ENCODE data around the gene P2RX1. TPM values are rescaled to one million over a fixed set of nuclear protein-coding genes. Genes with fewer than 3 reads are reported as not detected.

The P2RX1 gene
- total RNA-seq, 1 donor from 2014 or later: 4.2 TPM

DNA sequence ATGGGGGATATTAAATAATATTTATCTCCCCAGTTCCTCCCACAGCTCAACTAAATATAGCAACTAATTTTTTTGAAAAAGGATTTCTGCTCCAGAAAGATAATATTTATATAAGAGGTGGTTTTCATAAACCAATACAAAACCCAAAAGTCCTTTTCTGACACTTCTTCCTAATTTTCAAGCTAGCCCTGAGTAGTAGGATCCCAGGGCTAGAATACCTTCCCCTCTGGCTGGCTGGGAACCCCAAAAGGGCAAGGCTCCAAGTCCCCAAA is 46.6 kb upstream of the P2RX1 start:
- no peak for DNase-seq (ENCODE audit: extremely low spot score in 2 of 2)
- no peak overlapping the region for H3K27ac ChIP-seq
- no peaks in the 10 kb centered on the region for H3K27me3 ChIP-seq
- peak overlapping the region in 1 of 2 donors; percentile 45 for H3K4me3 ChIP-seq
- H3K9me3 ChIP-seq: no peaks in the 10 kb centered on the region
- TF ChIP-seq, protein P1, sequence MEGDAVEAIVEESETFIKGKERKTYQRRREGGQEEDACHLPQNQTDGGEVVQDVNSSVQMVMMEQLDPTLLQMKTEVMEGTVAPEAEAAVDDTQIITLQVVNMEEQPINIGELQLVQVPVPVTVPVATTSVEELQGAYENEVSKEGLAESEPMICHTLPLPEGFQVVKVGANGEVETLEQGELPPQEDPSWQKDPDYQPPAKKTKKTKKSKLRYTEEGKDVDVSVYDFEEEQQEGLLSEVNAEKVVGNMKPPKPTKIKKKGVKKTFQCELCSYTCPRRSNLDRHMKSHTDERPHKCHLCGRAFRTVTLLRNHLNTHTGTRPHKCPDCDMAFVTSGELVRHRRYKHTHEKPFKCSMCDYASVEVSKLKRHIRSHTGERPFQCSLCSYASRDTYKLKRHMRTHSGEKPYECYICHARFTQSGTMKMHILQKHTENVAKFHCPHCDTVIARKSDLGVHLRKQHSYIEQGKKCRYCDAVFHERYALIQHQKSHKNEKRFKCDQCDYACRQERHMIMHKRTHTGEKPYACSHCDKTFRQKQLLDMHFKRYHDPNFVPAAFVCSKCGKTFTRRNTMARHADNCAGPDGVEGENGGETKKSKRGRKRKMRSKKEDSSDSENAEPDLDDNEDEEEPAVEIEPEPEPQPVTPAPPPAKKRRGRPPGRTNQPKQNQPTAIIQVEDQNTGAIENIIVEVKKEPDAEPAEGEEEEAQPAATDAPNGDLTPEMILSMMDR (IDR thresholded peaks at IDR 0.05): no peak
- TF ChIP-seq POLR2AphosphoS5 (IDR thresholded peaks at IDR 0.05; ENCODE audit: insufficient read depth in 1 of 2, low read depth in 1 of 2) (no peak), POLR2A (IDR thresholded peaks at IDR 0.05) (no peak)
- no peaks in the 10 kb centered on the region for H3K36me3 ChIP-seq
- intact Hi-C loops (cut with DNase I): no loop called here
- peaks cover 18% of the 10 kb centered on the region for H3K4me1 ChIP-seq

DNA sequence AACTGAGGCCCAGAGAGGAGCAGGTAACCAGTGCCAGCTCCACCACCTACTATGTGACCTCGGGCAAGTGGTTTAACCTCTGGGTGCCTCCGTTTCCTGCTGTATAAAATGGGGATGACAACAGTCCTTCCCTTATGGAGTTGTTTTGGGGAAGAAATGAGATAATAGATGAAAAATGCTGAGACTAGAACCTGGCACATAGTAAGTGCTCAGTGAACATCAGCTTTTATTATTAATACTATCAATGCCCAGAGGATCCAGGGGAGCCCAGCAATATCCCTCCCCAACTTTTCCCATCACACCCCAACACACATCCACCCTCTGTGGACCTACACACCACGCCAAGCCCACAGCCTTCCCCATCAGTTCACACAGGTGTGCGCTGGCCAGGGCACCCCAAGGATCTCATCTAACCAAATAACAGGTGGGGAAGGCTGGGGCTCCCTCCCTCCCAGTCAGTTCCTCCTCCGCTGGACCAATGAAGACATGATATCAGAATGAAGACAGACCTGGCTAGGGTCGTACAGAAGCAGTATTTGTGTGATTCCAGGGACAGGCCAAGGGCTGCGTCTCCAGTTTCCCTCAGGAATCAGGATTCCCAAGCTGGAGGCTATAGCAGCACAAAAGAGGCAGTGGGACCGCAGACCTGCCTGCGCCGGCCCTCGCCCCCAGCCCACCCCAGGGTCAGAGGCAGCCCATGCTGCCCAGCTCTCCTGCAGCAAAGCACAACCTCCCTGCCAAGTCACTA is 46.1 kb upstream of the P2RX1 start:
- Histone ChIP-seq H3K27me3 (no peaks in the 10 kb centered on the region), H3K4me1 (peaks cover 18% of the 10 kb centered on the region)

DNA sequence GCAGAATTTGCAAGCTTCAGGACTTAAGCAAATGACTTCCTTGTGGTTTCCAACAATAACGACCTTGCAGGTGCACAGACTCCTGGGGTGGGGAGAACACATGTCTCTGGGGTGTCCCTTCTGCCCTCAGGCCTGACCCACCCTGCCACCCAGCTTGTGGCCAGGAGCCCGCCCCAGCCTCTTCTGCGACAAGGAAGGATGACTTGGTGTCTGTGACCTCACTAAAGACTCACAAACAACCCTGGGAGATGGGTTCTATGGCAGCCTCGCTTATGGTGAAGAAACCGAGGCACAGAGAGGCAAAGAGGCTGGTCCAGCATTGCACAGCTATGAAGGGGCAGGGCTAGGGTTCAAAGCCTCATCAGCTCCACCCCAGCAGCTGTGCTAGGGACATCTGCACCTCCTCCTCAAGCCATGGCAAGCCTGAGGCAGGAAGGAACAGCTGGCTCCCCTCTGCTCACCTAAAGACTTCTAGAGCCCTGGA is 45.3 kb upstream of the P2RX1 start:
- H3K27me3 ChIP-seq: no peaks in the 10 kb centered on the region
- H3K9me3 ChIP-seq: no peaks in the 10 kb centered on the region
- peaks cover 18% of the 10 kb centered on the region for H3K4me1 ChIP-seq
- no peak overlapping the region for H3K4me3 ChIP-seq
- no peak for DNase-seq (ENCODE audit: extremely low spot score in 2 of 2)
- no peaks in the 10 kb centered on the region for H3K36me3 ChIP-seq
- no peak overlapping the region for H3K27ac ChIP-seq
- TF ChIP-seq POLR2AphosphoS5 (IDR thresholded peaks at IDR 0.05; ENCODE audit: insufficient read depth in 1 of 2, low read depth in 1 of 2) (no peak), POLR2A (IDR thresholded peaks at IDR 0.05) (no peak)
- TF ChIP-seq, protein P1 (IDR thresholded peaks at IDR 0.05): no peak
- intact Hi-C loops (cut with DNase I): no loop called here

More for the DNA sequence above, 46.1 kb upstream of the P2RX1 start:
- H3K9me3 ChIP-seq: no peaks in the 10 kb centered on the region
- intact Hi-C loops (cut with DNase I): no loop called here
- H3K27ac ChIP-seq: no peak overlapping the region
- H3K4me3 ChIP-seq: no peak overlapping the region
- no peak for DNase-seq (ENCODE audit: extremely low spot score in 2 of 2)
- TF ChIP-seq, protein P1 (IDR thresholded peaks at IDR 0.05): no peak
- H3K36me3 ChIP-seq: no peaks in the 10 kb centered on the region

DNA sequence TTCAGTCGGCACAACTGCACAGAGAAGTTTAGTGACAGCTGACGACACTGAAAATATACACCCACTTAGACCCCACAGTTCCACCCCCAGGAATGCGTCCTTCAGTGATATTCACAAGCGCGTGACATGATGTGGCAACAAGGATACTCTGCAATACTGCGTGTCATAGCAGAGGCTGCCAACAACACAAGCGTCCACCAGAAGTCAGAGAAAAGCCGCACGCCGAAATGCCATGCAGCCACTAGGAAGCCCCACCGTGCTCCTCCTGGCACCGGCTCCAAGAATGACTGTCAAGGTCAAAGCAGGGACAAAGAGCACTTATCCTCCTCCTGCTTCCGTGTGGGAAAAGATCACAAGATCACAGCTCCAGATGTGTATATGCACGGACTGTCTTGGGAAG is 44.5 kb upstream of the P2RX1 start:
- Histone ChIP-seq H3K9me3 (no peaks in the 10 kb centered on the region), H3K36me3 (no peaks in the 10 kb centered on the region), H3K4me3 (no peak overlapping the region), H3K4me1 (peaks cover 18% of the 10 kb centered on the region), H3K27me3 (no peaks in the 10 kb centered on the region), H3K27ac (no peak overlapping the region)
- intact Hi-C loops (cut with DNase I): no loop called here
- TF ChIP-seq, protein P1 (IDR thresholded peaks at IDR 0.05): no peak
- no peak for TF ChIP-seq POLR2A (IDR thresholded peaks at IDR 0.05)
- TF ChIP-seq POLR2AphosphoS5 (IDR thresholded peaks at IDR 0.05; ENCODE audit: insufficient read depth in 1 of 2, low read depth in 1 of 2): no peak
- DNase-seq (ENCODE audit: extremely low spot score in 2 of 2): no peak

DNA sequence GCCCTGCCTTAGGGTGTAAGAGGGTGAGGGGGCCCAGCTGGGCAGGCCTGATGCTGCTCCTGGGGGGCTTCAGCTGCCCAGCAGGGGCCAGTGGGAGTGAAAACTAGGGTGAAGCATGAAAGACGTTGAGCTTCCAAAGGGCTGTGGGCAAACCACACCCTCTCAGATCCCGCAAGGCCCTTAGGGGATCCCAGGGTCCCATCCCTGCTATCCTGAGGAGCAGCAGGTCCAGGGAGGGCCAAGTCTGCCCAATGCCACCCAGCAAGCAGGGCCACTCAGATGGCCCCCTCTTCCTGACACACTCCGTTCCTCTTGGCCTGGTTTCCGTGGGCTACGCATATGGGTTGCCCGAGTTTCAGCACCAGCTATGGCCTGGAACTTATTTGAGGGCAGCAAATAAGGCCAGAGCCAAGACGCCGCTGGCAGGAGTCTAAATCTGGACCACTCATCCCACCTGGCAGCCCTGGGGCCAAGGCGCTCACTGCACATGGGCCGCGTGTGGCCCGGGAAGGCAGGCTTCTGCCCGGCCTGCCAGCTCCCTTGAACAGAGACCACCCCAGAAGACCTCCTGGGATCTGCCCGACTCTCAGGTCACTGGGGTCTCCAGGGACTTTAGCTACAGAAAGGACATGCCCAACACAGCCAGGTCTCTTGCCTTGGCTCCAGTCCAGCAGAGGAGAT is 43.8 kb upstream of the P2RX1 start:
- intact Hi-C loops (cut with DNase I): no loop called here
- no peak overlapping the region for H3K4me3 ChIP-seq
- TF ChIP-seq POLR2A (IDR thresholded peaks at IDR 0.05) (no peak), POLR2AphosphoS5 (IDR thresholded peaks at IDR 0.05; ENCODE audit: insufficient read depth in 1 of 2, low read depth in 1 of 2) (no peak)
- TF ChIP-seq, protein P1 (IDR thresholded peaks at IDR 0.05): no peak
- peaks cover 13% of the 10 kb centered on the region for H3K4me1 ChIP-seq
- H3K9me3 ChIP-seq: no peaks in the 10 kb centered on the region
- no peak for DNase-seq (ENCODE audit: extremely low spot score in 2 of 2)
- H3K27ac ChIP-seq: no peak overlapping the region
- H3K36me3 ChIP-seq: no peaks in the 10 kb centered on the region
- no peaks in the 10 kb centered on the region for H3K27me3 ChIP-seq

All from vagina (tissue), 2 donors.